IPS-20b (cell line): Measurements from ENCODE around the gene C1QTNF5.

Source experiments
- H3K27ac ChIP-seq: one replicate; pipeline ENCODE4 v1.5.1; 2013; ENCODE audit warnings: low read length
- H3K27me3 ChIP-seq: 2 replicates; pipeline ENCODE4 v1.6.1; 2013; ENCODE audit warnings: mild to moderate bottlenecking, low read length, inconsistent platforms; ENCODE audit not compliant: insufficient read depth
- H3K36me3 ChIP-seq: 2 replicates; pipeline ENCODE4 v1.6.1; 2013; ENCODE audit warnings: low read depth, mild to moderate bottlenecking, inconsistent platforms, low read length, moderate library complexity; ENCODE audit not compliant: insufficient read depth
- H3K4me1 ChIP-seq: 2 replicates; pipeline ENCODE4 v1.6.1; 2013; ENCODE audit warnings: mild to moderate bottlenecking, control low read depth, inconsistent platforms, low read length, moderate library complexity; ENCODE audit not compliant: insufficient read depth
- H3K4me3 ChIP-seq: 2 replicates; pipeline ENCODE4 v1.5.1; 2013; ENCODE audit warnings: mild to moderate bottlenecking, low read length, inconsistent platforms
- H3K9ac ChIP-seq: 2 replicates; pipeline ENCODE4 v1.6.1; 2013; ENCODE audit warnings: low read depth, mild to moderate bottlenecking, inconsistent platforms, low read length, moderate library complexity
- H3K9me3 ChIP-seq: 2 replicates; pipeline ENCODE4 v1.6.1; 2013; ENCODE audit warnings: mild to moderate bottlenecking, low read depth, low read length, inconsistent platforms; ENCODE audit not compliant: insufficient read depth

The C1QTNF5 gene

GRCh38 chr11:119377961-119378667, 37.4 kb upstream of the C1QTNF5 start:
- H3K27me3 ChIP-seq: peaks cover 27% of the 10 kb centered on the region
- no peaks in the 10 kb centered on the region for H3K9me3 ChIP-seq
- H3K4me1 ChIP-seq: peaks cover 43% of the 10 kb centered on the region
- no peak overlapping the region for H3K27ac ChIP-seq
- peak overlapping the region; percentile 31; the same call in 1 of the 2 replicates for H3K4me3 ChIP-seq
- H3K9ac ChIP-seq: no peak overlapping the region
- no peaks in the 10 kb centered on the region for H3K36me3 ChIP-seq

DNA sequence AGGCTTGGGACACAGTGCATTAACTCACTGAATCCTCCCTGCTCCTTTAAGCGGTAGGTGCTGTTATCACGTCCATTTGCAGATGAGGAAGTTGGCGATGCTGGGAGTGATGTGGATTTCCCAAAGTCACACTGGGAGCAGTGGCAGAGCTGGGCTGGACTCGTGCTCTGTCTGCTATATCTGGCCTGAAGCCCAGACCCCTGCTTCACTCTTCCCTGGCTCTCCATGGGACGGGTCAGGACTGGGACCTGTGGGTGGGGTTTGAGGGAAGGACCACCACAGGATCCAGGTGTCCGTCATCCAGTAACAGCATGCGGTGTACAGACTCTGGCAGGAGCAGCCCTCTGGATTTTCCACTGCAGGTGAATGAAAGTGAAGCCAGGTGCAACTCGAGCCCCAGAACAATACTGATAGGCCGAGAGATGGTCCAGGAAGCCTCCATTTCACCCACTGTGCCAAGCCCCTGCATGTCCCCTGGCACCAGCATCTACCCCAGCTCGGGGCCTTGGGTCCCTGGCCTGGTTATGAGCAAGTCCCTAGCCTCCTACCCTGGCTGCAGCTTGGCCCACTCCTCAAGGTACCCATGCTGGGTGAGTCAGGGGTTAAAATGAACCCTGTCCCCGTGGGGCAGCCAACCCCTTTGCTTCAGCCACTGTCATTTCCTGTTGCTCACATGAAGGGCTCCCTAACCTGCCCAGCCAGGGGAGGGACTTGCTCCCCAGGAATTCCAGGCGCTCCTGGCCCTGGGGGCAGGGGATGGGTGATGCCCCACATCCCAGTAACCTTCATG, 36.6 kb upstream of the C1QTNF5 start:
- Histone ChIP-seq H3K36me3 (no peaks in the 10 kb centered on the region), H3K27ac (no peak overlapping the region), H3K4me1 (peaks cover 43% of the 10 kb centered on the region), H3K27me3 (peaks cover 24% of the 10 kb centered on the region), H3K9me3 (no peaks in the 10 kb centered on the region), H3K4me3 (no peak overlapping the region), H3K9ac (no peak overlapping the region)

GRCh38 chr11:119376197-119376847, 35.6 kb upstream of the C1QTNF5 start:
- H3K9ac ChIP-seq: no peak overlapping the region
- H3K27me3 ChIP-seq: peaks cover 24% of the 10 kb centered on the region
- no peaks in the 10 kb centered on the region for H3K36me3 ChIP-seq
- H3K4me1 ChIP-seq: peaks cover 44% of the 10 kb centered on the region
- no peak overlapping the region for H3K4me3 ChIP-seq
- no peak overlapping the region for H3K27ac ChIP-seq
- H3K9me3 ChIP-seq: no peaks in the 10 kb centered on the region

DNA sequence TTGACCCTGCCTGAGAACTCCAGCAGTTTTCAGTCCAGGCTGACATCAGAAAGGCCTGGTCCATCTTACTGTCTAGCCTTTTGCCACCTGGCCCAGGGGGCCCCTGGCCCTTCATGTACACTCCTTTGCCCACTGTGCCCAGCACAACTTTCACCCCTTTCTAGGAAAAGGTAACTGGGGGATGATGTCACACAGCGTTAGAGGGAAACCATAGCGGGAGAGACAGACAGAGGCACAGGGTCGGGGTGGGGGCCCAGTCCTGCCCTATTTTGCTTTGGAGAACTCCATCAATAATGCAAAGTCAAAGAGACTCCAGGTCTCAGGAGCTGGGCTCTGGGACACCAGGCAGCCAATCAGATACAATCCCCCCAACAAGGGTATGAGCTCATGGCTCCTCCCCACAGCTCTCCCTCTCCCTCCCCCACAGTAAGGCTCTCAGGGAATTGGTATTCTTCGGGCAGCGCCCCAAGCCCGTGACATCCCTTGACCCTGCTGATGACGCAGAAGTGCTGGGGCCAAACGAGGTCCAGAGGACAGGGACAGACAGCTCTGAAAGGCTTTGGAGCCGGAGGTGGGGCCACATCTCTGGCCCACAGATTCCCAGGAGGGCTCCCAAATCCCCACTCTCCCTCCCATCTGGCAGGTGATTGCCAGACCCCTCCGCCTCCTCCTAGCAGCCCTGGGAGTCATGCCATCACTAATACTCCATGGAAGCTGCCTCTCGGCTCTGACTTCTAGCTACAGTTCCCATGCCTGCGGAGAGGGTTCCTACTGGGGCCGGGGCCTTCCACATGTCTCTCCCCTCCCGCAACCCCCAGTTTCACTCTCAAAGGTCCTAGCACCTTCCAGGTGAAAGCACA, 34.9 kb upstream of the C1QTNF5 start:
- H3K9me3 ChIP-seq: no peaks in the 10 kb centered on the region
- peaks cover 16% of the 10 kb centered on the region for H3K27me3 ChIP-seq
- no peak overlapping the region for H3K9ac ChIP-seq
- no peak overlapping the region for H3K4me3 ChIP-seq
- H3K36me3 ChIP-seq: no peaks in the 10 kb centered on the region
- H3K27ac ChIP-seq: no peak overlapping the region
- H3K4me1 ChIP-seq: peaks cover 42% of the 10 kb centered on the region

GRCh38 chr11:119374632-119375336, 34.1 kb upstream of the C1QTNF5 start:
- peaks cover 10% of the 10 kb centered on the region; the same call in 1 of the 2 replicates for H3K27me3 ChIP-seq
- peaks cover 36% of the 10 kb centered on the region for H3K4me1 ChIP-seq
- no peak overlapping the region for H3K9ac ChIP-seq
- H3K9me3 ChIP-seq: no peaks in the 10 kb centered on the region
- H3K36me3 ChIP-seq: no peaks in the 10 kb centered on the region
- no peak overlapping the region for H3K27ac ChIP-seq
- no peak overlapping the region for H3K4me3 ChIP-seq

DNA sequence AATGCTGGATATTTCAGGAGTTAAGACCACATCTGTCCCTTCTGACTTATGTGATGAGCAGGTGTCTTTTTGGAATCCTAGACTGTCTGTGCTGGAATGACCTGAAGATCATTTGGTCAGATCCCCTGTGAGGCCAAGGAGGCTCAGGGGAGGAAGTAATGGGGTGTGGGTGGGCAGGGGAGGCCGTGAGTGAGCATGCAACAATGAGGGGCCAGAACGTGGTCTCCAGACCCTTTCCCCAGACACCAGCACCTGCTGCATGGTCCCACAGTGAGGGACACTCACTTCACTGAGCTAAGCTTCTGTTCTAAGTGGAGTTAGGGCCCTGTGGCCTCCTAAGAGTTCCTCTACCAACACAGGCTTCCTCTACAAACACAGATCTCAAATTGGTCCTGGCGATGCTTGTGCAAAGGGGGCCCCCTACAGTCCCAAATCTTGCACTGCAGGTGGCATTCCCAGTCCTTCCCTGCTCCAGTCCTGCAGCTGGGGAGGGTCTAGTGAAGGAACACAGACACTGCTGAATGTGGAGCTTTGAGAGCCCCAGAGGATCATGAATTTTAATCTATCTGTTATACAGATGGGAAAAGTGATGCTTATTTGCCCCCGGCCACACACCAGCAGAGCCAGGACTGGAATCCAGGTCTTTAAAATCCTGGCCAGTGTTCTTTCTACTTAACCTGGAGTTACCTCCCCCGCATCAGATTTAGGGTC, 33.4 kb upstream of the C1QTNF5 start:
- Histone ChIP-seq H3K4me3 (no peak overlapping the region), H3K9ac (no peak overlapping the region), H3K27ac (no peak overlapping the region), H3K9me3 (no peaks in the 10 kb centered on the region), H3K4me1 (peaks cover 32% of the 10 kb centered on the region), H3K27me3 (peaks cover 3% of the 10 kb centered on the region; the same call in 1 of the 2 replicates), H3K36me3 (no peaks in the 10 kb centered on the region)

GRCh38 chr11:119373059-119373920, 32.6 kb upstream of the C1QTNF5 start:
- H3K4me1 ChIP-seq: peaks cover 28% of the 10 kb centered on the region
- H3K9ac ChIP-seq: no peak overlapping the region
- no peak overlapping the region for H3K4me3 ChIP-seq
- H3K36me3 ChIP-seq: no peaks in the 10 kb centered on the region
- no peaks in the 10 kb centered on the region; the same call in 1 of the 2 replicates for H3K27me3 ChIP-seq
- H3K27ac ChIP-seq: no peak overlapping the region
- H3K9me3 ChIP-seq: no peaks in the 10 kb centered on the region

DNA sequence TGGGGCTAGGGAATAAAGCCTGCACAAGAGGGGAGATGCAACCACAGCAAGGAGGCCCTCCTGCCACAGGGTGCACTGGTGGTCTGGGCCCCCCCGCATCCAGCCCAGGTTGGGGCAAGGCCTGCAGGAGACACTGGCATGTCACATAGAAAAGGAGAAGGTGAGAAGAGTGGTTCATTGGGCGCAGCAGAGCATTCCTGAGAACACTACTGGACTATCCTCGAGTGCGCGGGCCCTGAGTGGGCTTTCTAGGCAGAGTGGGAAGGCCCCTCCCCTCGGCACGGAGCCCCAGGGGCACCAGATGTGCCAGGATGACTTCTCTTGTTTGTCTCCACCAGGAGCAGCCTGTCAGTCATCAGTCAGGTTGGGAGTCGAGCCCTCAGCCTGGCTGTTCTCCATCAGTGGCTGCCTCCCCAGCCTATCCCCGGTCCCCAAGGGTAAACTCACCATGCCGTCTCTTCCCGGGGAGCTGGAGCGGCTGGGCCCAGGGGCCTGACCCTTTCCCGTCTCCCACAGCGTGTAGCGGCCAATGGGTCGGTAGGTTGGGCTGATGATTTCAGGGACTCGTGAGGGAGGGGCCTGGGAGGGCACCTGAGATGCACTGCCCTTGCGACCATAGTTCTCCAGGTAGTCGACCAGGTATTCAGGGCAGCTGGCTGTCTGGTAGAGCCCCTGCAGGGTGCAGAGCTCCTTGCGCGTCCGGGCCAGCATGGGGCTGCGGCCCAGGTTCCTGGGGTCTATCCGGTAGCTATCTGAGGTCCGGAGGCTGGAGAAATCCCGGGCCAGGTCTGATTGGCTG, 31.8 kb upstream of the C1QTNF5 start:
- H3K27me3 ChIP-seq: peaks cover under 1% of the 10 kb centered on the region; the same call in 1 of the 2 replicates
- H3K4me1 ChIP-seq: peaks cover 30% of the 10 kb centered on the region
- H3K9me3 ChIP-seq: no peaks in the 10 kb centered on the region
- no peak overlapping the region for H3K9ac ChIP-seq
- no peaks in the 10 kb centered on the region for H3K36me3 ChIP-seq
- no peak overlapping the region for H3K4me3 ChIP-seq
- H3K27ac ChIP-seq: no peak overlapping the region

DNA sequence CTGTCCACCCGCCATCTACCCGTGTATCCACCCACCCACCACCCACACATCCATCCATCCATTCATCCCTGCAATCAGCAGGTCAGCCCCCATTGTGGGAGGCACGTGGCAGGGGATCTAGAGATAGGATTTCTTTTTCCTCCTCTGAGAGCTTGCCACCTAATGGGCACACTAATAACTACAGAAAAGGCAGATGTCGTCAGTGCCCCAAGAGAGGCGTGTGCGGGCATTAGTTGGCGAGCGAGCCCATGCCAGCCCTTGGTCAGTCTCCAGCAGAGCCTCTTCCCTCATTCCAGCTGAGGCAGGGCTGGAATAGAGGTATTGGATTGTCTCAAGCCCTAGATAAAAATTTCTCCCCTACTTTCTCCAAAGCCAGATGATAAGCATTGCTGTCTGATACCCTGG, 31.1 kb upstream of the C1QTNF5 start:
- Histone ChIP-seq H3K9ac (no peak overlapping the region), H3K27ac (no peak overlapping the region), H3K9me3 (no peaks in the 10 kb centered on the region), H3K27me3 (peaks cover 7% of the 10 kb centered on the region), H3K4me3 (no peak overlapping the region), H3K36me3 (no peaks in the 10 kb centered on the region), H3K4me1 (peaks cover 27% of the 10 kb centered on the region; the same call in 1 of the 2 replicates)
